OCI-LY3 (cell line): ENCODE measurements around the gene PKIG.

Source experiments
- H2AFZ ChIP-seq: fragments of 200-600, 300-600 bp; shearing (Covaris generic); 2 replicates; pipeline ENCODE4 v1.6.0; 2014; ENCODE audit warnings: antibody characterized with exemption, low read depth, low read length
- H3K27ac ChIP-seq: fragments of 200-600, 300-600 bp; sonication (generic); 2 replicates; pipeline ENCODE4 v1.5.1; 2014; ENCODE audit warnings: mild to moderate bottlenecking, low read length, moderate library complexity, mixed read lengths
- H3K27me3 ChIP-seq: fragments of 200-600, 300-600 bp; sonication (generic); 2 replicates; pipeline ENCODE4 v1.6.1; 2014; ENCODE audit warnings: low read depth, low read length, mixed read lengths
- H3K36me3 ChIP-seq: fragments of 200-600, 300-600 bp; sonication (generic); replicated peaks from 2 replicates; pipeline ENCODE3; 2014; ENCODE audit warnings: low read depth, low read length, mixed read lengths
- H3K4me1 ChIP-seq: fragments of 300-600, 200-600 bp; sonication (generic); 2 replicates; pipeline ENCODE4 v1.6.1; 2014; ENCODE audit warnings: low read length, mixed read lengths
- H3K4me2 ChIP-seq: fragments of 200-600, 300-600 bp; sonication (generic); 2 replicates; pipeline ENCODE4 v1.6.1; 2014; ENCODE audit warnings: low read length, mixed read lengths
- H3K4me3 ChIP-seq: fragments of 300-600, 200-600 bp; sonication (generic); 2 replicates; pipeline ENCODE4 v1.5.1; 2014; ENCODE audit warnings: antibody characterized with exemption, mild to moderate bottlenecking, low read length, moderate library complexity
- H3K79me2 ChIP-seq: fragments of 300-600, 200-600 bp; shearing (Covaris generic); 2 replicates; pipeline ENCODE4 v1.6.1; 2014; ENCODE audit warnings: mild to moderate bottlenecking, low read length, mixed read lengths
- H3K9ac ChIP-seq: fragments of 300-600, 200-600 bp; shearing (Covaris generic); 2 replicates; pipeline ENCODE4 v1.6.0; 2014; ENCODE audit warnings: mild to moderate bottlenecking, low read length, moderate library complexity
- H3K9me3 ChIP-seq: fragments of 200-600, 300-600 bp; shearing (Covaris generic); 2 replicates; pipeline ENCODE4 v1.6.1; 2014; ENCODE audit warnings: low read length, mixed read lengths; ENCODE audit not compliant: insufficient read depth
- H4K20me1 ChIP-seq: fragments of 200-600, 300-600 bp; sonication (generic); 2 replicates; pipeline ENCODE4 v1.6.1; 2016; ENCODE audit warnings: low read length, mixed read lengths; ENCODE audit not compliant: insufficient read depth
- CTCF ChIP-seq: fragments of 200-600, 300-600 bp; sonication (generic); IDR thresholded peaks from 2 replicates; pipeline ENCODE4 v1.5.1; 2014; ENCODE audit warnings: antibody characterized with exemption, low read length, low read depth
- EZH2phosphoT487 ChIP-seq: fragments of 200-600 bp; shearing (Covaris generic); IDR thresholded peaks from 2 replicates; pipeline ENCODE4 v1.6.1; 2018; ENCODE audit warnings: antibody characterized with exemption, mixed run types, low read depth

The PKIG gene

GRCh38 chr20:44624152-44624551 is 41.8 kb downstream of the PKIG start:
- no peaks in the 10 kb centered on the region for H3K27me3 ChIP-seq
- no peak overlapping the region for H3K9ac ChIP-seq
- H3K36me3 ChIP-seq, result peaks cover 81% of the 10 kb centered on the region
- H3K27ac ChIP-seq, result no peak overlapping the region
- TF ChIP-seq CTCF, result no peak
- peaks cover 16% of the 10 kb centered on the region for H4K20me1 ChIP-seq
- H3K4me1 ChIP-seq, result no peaks in the 10 kb centered on the region
- no peaks in the 10 kb centered on the region for H3K9me3 ChIP-seq
- no peak overlapping the region for H3K4me3 ChIP-seq
- H3K4me2 ChIP-seq, result no peak overlapping the region
- no peaks in the 10 kb centered on the region for H3K79me2 ChIP-seq
- H2AFZ ChIP-seq, result no peak overlapping the region

- no peaks in the 10 kb centered on the region for H3K79me2 ChIP-seq
- no peak overlapping the region for H2AFZ ChIP-seq
- peaks cover 10% of the 10 kb centered on the region; the same call in 1 of the 2 replicates for H4K20me1 ChIP-seq
- TF ChIP-seq CTCF (no peak), EZH2phosphoT487 (no peak)
- no peaks in the 10 kb centered on the region for H3K27me3 ChIP-seq
- H3K9me3 ChIP-seq, result no peaks in the 10 kb centered on the region
- no peaks in the 10 kb centered on the region for H3K4me1 ChIP-seq
- no peak overlapping the region for H3K27ac ChIP-seq
- no peak overlapping the region for H3K4me2 ChIP-seq
- H3K36me3 ChIP-seq, result peaks cover 75% of the 10 kb centered on the region
- no peak overlapping the region for H3K4me3 ChIP-seq
- H3K9ac ChIP-seq, result no peak overlapping the region
Observed at GRCh38 chr20:44624743-44625271, 42.4 kb downstream of the PKIG start.

- no peak overlapping the region for H3K4me2 ChIP-seq
- H2AFZ ChIP-seq, result no peak overlapping the region
- peaks cover 69% of the 10 kb centered on the region for H3K36me3 ChIP-seq
Observed at GRCh38 chr20:44625361-44625760, 43.0 kb downstream of the PKIG start.

GRCh38 chr20:44626278-44626677 is 43.9 kb downstream of the PKIG start:
- peaks cover 63% of the 10 kb centered on the region for H3K36me3 ChIP-seq

More at GRCh38 chr20:44625361-44625760, 43.0 kb downstream of the PKIG start:
- Histone ChIP-seq H4K20me1 (peaks cover 6% of the 10 kb centered on the region; the same call in 1 of the 2 replicates), H3K27me3 (no peaks in the 10 kb centered on the region), H3K9ac (no peak overlapping the region), H3K9me3 (no peaks in the 10 kb centered on the region), H3K79me2 (no peaks in the 10 kb centered on the region), H3K27ac (no peak overlapping the region), H3K4me1 (no peaks in the 10 kb centered on the region), H3K4me3 (no peak overlapping the region)
- no peak for TF ChIP-seq CTCF

More at GRCh38 chr20:44626278-44626677, 43.9 kb downstream of the PKIG start:
- Histone ChIP-seq H3K9ac (no peak overlapping the region), H3K4me2 (no peak overlapping the region), H3K27ac (no peak overlapping the region), H3K79me2 (no peaks in the 10 kb centered on the region), H3K4me3 (no peak overlapping the region), H2AFZ (no peak overlapping the region), H3K9me3 (no peaks in the 10 kb centered on the region), H4K20me1 (0 out of 2 replicates have a peak, but pooled peaks cover 6% of the 10 kb centered on the region), H3K27me3 (no peaks in the 10 kb centered on the region), H3K4me1 (no peaks in the 10 kb centered on the region)
- no peak for TF ChIP-seq EZH2phosphoT487
- TF ChIP-seq CTCF, result no peak
